Suprapubic skin (tissue), 4 donors: ENCODE measurements around the gene GPLD1. TPM values are rescaled to one million over a fixed set of nuclear protein-coding genes. Genes with fewer than 3 reads are reported as not detected.
"Not testable (repeated sequence)": the region's sequence is repeated elsewhere in the genome, so short reads cannot be mapped to it uniquely, and the experiment has no call there.

ENCODE experiments used
- DNase-seq, 2 donors: peaks; one replicate each; pipeline ENCODE4 v3.0.0-alpha.2; 2019; ENCODE audit warnings: low spot score in 2 of 2
- H3K27ac ChIP-seq: fragments of 200-600 bp; sonication (generic); one replicate; pipeline ENCODE4 v1.5.1; 2019
- H3K27me3 ChIP-seq: fragments of 200-600 bp; sonication (generic); one replicate; pipeline ENCODE4 v1.5.1; 2019
- H3K36me3 ChIP-seq: fragments of 200-600 bp; sonication (generic); one replicate; pipeline ENCODE4 v1.5.1; 2019
- H3K4me1 ChIP-seq: fragments of 200-600 bp; sonication (generic); one replicate; pipeline ENCODE4 v1.5.1; 2019
- H3K4me3 ChIP-seq: fragments of 200-600 bp; sonication (generic); one replicate; pipeline ENCODE4 v1.5.1; 2019; ENCODE audit warnings: mild to moderate bottlenecking
- H3K9me3 ChIP-seq: fragments of 200-600 bp; sonication (generic); one replicate; pipeline ENCODE4 v1.5.1; 2019
- EP300 ChIP-seq: sonication (generic); formaldehyde crosslinking; IDR thresholded peaks from one replicate; pipeline ENCODE4 v1.6.1; 2017; ENCODE audit warnings: antibody characterized with exemption
- POLR2A ChIP-seq, 2 donors: fragments of 450-650 bp; IDR thresholded peaks; one replicate each; pipeline ENCODE4 v1.6.1; 2017; ENCODE audit warnings: antibody characterized with exemption in 2 of 2, mild to moderate bottlenecking in 2 of 2, moderate library complexity in 2 of 2
- POLR2AphosphoS5 ChIP-seq, 3 donors: sonication (generic); formaldehyde crosslinking; IDR thresholded peaks; one replicate each; pipeline ENCODE4 v1.6.1; 2017; ENCODE audit warnings: antibody characterized with exemption in 3 of 3
- WGBS: methylation state at CpG from one replicate; pipeline ENCODE4 v1.1.5; 2018; 5-methylcytosine and 5-hydroxymethylcytosine counted together
- total RNA-seq, 4 donors: library from RNA; depleted of rRNA; stranded (reverse); fragments of >200 nt; gene quantifications; one replicate each; pipeline ENCODE4 v1.1.0, GENCODE V29; 2016
- TF ChIP-seq, protein P1 (sequence below), 2 donors: fragments of 200-600 bp in 1 of 2; fragments of 450-650 bp in 1 of 2; sonication (generic) in 1 of 2; IDR thresholded peaks; one replicate each; pipeline ENCODE4 v1.5.1; 2016 to 2019; ENCODE audit warnings: antibody characterized with exemption in 2 of 2, mild to moderate bottlenecking in 1 of 2, moderate library complexity in 1 of 2

Gene GPLD1
- total RNA-seq, 4 donors from 2014 or later: 28.9 to 55.3 (median 38.1) TPM

DNA sequence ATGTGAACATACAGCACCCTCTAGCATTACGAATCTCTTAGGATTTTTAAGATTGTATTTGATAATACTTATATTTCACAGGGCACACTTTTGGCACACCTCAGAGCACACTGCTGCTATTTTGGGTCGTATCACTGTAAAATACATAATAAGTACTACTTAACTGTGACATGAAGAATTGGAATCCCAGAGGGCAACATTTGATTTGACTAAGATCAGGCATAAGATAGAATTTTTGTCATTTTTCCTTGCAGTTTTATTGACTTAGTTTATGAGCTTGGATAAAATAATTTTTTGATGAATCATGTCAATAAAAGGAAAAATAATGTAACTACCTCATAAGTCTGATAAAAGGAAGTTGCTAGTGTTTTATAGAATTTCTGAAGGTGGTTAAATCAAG lies 64.3 kb downstream of the GPLD1 start:
- WGBS: 83% methylated on average over 2 of the region's 2 CpGs
- Histone ChIP-seq H3K36me3 (peaks cover 62% of the 10 kb centered on the region), H3K9me3 (no peaks in the 10 kb centered on the region), H3K4me3 (no peak overlapping the region), H3K27ac (no peak overlapping the region), H3K4me1 (no peaks in the 10 kb centered on the region), H3K27me3 (no peaks in the 10 kb centered on the region)
- DNase-seq: no peak
- TF ChIP-seq POLR2A (IDR thresholded peaks at IDR 0.05) (no peak), EP300 (no peak), POLR2AphosphoS5 (IDR thresholded peaks at IDR 0.05) (no peak)
- TF ChIP-seq, protein P1, sequence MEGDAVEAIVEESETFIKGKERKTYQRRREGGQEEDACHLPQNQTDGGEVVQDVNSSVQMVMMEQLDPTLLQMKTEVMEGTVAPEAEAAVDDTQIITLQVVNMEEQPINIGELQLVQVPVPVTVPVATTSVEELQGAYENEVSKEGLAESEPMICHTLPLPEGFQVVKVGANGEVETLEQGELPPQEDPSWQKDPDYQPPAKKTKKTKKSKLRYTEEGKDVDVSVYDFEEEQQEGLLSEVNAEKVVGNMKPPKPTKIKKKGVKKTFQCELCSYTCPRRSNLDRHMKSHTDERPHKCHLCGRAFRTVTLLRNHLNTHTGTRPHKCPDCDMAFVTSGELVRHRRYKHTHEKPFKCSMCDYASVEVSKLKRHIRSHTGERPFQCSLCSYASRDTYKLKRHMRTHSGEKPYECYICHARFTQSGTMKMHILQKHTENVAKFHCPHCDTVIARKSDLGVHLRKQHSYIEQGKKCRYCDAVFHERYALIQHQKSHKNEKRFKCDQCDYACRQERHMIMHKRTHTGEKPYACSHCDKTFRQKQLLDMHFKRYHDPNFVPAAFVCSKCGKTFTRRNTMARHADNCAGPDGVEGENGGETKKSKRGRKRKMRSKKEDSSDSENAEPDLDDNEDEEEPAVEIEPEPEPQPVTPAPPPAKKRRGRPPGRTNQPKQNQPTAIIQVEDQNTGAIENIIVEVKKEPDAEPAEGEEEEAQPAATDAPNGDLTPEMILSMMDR (IDR thresholded peaks at IDR 0.05): no peak

DNA sequence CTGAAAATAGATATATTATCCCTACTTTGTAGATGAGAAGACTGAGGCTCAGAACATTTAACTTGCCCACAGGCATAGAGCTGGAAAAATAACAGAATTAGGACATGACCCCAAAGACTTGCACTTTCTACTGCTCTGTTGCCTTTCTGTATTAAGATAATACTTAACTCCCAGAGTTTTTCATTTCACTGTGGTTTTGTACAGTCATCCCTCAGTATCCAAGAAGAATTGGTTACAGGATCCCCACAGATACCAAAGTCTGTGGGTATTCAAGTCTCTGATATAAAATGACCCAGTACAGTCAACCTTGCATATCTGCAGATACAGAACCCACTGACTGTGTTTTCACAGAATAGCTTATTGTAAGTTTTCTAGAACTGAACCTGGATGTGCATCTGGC lies 69.9 kb downstream of the GPLD1 start:
- TF ChIP-seq, protein P1 (IDR thresholded peaks at IDR 0.05): no peak
- TF ChIP-seq EP300 (no peak), POLR2AphosphoS5 (IDR thresholded peaks at IDR 0.05) (no peak), POLR2A (IDR thresholded peaks at IDR 0.05) (no peak)
- Histone ChIP-seq H3K9me3 (no peaks in the 10 kb centered on the region), H3K27ac (no peak overlapping the region), H3K4me1 (no peaks in the 10 kb centered on the region), H3K36me3 (peaks cover 91% of the 10 kb centered on the region), H3K27me3 (no peaks in the 10 kb centered on the region), H3K4me3 (no peak overlapping the region)
- no peak for DNase-seq

DNA sequence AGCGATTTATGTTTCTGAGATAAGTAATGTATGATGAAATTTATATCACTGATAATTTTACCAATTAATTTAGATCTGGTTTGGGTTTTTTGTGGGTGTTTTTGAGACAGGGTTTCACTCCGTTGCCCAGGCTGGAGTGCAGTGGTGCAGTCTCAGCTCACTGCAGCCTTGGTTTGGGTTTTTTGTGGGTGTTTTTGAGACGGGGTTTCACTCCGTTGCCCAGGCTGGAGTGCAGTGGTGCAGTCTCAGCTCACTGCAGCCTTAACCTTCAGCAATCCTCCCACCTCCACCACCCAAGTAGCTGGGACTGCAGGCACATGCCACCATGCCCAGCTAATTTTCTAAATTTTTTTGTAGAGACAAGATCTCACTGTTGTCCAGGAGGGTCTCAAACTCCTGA lies 73.6 kb downstream of the GPLD1 start:
- peaks cover 84% of the 10 kb centered on the region for H3K36me3 ChIP-seq
- H3K4me3 ChIP-seq: no peak overlapping the region
- no peak overlapping the region for H3K27ac ChIP-seq
- H3K9me3 ChIP-seq: no peaks in the 10 kb centered on the region
- no peaks in the 10 kb centered on the region for H3K27me3 ChIP-seq
- no peak for DNase-seq
- TF ChIP-seq POLR2AphosphoS5 (IDR thresholded peaks at IDR 0.05) (no peak), EP300 (no peak), POLR2A (IDR thresholded peaks at IDR 0.05) (no peak)
- TF ChIP-seq, protein P1 (IDR thresholded peaks at IDR 0.05): no peak
- 95% methylated on average over 4 of the region's 4 CpGs for WGBS
- no peaks in the 10 kb centered on the region for H3K4me1 ChIP-seq

DNA sequence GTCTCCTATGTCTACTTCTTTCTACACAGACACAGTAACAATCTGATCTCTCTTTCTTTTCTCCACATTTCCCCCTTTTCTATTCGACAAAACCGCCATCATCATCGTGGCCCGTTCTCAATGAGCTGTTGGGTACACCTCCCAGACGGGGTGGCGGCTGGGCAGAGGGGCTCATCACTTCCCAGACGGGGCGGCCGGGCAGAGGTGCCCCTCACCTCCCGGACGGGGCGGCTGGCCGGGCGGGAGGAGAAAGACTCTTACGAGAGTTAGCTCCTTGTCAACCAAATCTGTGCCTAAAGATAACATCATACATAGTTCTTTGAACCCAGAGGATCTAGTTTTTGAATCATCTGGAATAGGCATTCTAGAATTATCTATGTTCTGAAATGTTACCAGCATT lies 74.8 kb downstream of the GPLD1 start:
- not testable (repeated sequence) for DNase-seq, H3K27me3 ChIP-seq, H3K4me1 ChIP-seq, H3K4me3 ChIP-seq, H3K9me3 ChIP-seq, H3K27ac ChIP-seq
- H3K36me3 ChIP-seq: peaks cover 74% of the 10 kb centered on the region
- over 99% methylated on average over 15 of the region's 15 CpGs for WGBS

DNA sequence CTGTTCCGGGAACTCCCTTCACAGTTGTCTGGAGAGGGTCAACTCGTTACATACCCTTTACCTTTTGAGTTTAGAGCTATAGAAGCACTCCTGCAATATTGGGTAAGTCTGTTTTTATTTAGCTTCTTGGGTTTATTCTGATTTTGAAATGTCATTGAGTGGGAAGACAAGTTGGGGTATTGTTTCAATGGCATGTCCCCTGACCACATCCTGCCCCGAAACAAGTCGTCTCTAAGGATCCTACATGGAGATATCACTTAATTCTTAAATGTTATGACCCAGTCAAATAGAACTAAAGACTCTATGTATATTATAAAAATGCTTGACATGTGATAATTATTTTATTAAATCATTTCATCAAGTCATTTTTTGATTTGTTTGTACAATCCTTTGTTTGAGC lies 77.1 kb downstream of the GPLD1 start:
- peaks cover 65% of the 10 kb centered on the region for H3K36me3 ChIP-seq
- 92% methylated on average over 4 of the region's 4 CpGs for WGBS
- TF ChIP-seq POLR2AphosphoS5 (IDR thresholded peaks at IDR 0.05) (no peak), POLR2A (IDR thresholded peaks at IDR 0.05) (no peak), EP300 (no peak)
- TF ChIP-seq, protein P1 (IDR thresholded peaks at IDR 0.05): no peak

DNA sequence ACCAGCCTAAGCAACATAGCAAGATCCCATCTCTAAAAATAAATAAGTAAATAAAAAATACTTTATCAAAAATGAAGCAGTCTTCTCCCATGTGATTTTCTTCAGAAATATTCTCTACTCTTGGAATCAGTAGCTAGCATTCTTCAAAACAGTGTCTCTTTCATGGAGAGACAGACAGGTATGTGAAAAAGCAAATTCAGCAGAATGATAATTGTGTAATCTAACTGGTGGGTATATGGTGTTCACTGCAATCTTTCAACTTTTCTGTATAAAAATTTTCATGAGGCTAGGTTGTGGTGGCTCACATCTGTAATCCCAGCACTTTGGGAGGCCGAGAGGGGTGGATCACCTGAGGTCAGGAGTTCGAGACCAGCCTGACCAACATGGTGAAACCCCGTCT lies 78.8 kb downstream of the GPLD1 start:
- Histone ChIP-seq H3K9me3 (no peaks in the 10 kb centered on the region), H3K4me3 (no peak overlapping the region), H3K36me3 (peaks cover 52% of the 10 kb centered on the region), H3K4me1 (no peaks in the 10 kb centered on the region), H3K27ac (no peak overlapping the region), H3K27me3 (no peaks in the 10 kb centered on the region)
- no peak for DNase-seq
- TF ChIP-seq, protein P1 (IDR thresholded peaks at IDR 0.05): no peak
- no peak for TF ChIP-seq POLR2A (IDR thresholded peaks at IDR 0.05)
- TF ChIP-seq POLR2AphosphoS5 (IDR thresholded peaks at IDR 0.05): no peak
- no peak for TF ChIP-seq EP300
- 96% methylated on average over 3 of the region's 3 CpGs for WGBS

More for the DNA sequence above, 77.1 kb downstream of the GPLD1 start:
- no peaks in the 10 kb centered on the region for H3K27me3 ChIP-seq
- no peaks in the 10 kb centered on the region for H3K9me3 ChIP-seq
- no peaks in the 10 kb centered on the region for H3K4me1 ChIP-seq
- H3K4me3 ChIP-seq: no peak overlapping the region
- H3K27ac ChIP-seq: no peak overlapping the region
- DNase-seq: no peak
